Trophoblast cell (in vitro differentiated cells and primary cell): ENCODE results near the gene SMIM3.

Source experiments
- DNase-seq, 2 donors: peaks; one replicate each; pipeline ENCODE4 v3.0.0-alpha.2; 2016
- H2AFZ ChIP-seq: 2 replicates; pipeline ENCODE4 v1.6.1; 2013; ENCODE audit warnings: low read length, moderate library complexity, mild to moderate bottlenecking; ENCODE audit not compliant: insufficient read depth, poor library complexity
- H2AK5ac ChIP-seq: 2 replicates; pipeline ENCODE4 v1.6.1; 2013; ENCODE audit warnings: mild to moderate bottlenecking, low read length
- H2BK120ac ChIP-seq: 2 replicates; pipeline ENCODE4 v1.6.1; 2013; ENCODE audit warnings: low read length, mild to moderate bottlenecking, moderate library complexity; ENCODE audit not compliant: insufficient read depth, poor library complexity
- H2BK12ac ChIP-seq: 2 replicates; pipeline ENCODE4 v1.6.1; 2013; ENCODE audit warnings: mild to moderate bottlenecking, low read length, moderate library complexity
- H2BK5ac ChIP-seq: 2 replicates; pipeline ENCODE4 v1.6.1; 2013; ENCODE audit warnings: low read length, low read depth, moderate library complexity, mild to moderate bottlenecking; ENCODE audit not compliant: poor library complexity
- H3K14ac ChIP-seq: 2 replicates; pipeline ENCODE4 v1.6.1; 2013; ENCODE audit warnings: mild to moderate bottlenecking, low read length
- H3K18ac ChIP-seq: 2 replicates; pipeline ENCODE4 v1.6.1; 2013; ENCODE audit warnings: mild to moderate bottlenecking, low read length
- H3K23ac ChIP-seq: 2 replicates; pipeline ENCODE4 v1.6.1; 2013; ENCODE audit warnings: low read length
- H3K27ac ChIP-seq: 2 replicates; pipeline ENCODE4 v1.5.1; 2013; ENCODE audit warnings: low read depth, mild to moderate bottlenecking, inconsistent platforms, low read length, moderate library complexity
- H3K27me3 ChIP-seq: 2 replicates; pipeline ENCODE4 v1.6.1; 2013; ENCODE audit warnings: inconsistent platforms, mild to moderate bottlenecking, low read length, moderate library complexity; ENCODE audit not compliant: insufficient read depth
- H3K36me3 ChIP-seq, 2 experiments: 1 replicate in 1 of 2; 2 replicates in 1 of 2; pipeline ENCODE4 v1.6.1; 2013; ENCODE audit warnings: low read length in 2 of 2, mild to moderate bottlenecking in 2 of 2, moderate library complexity in 1 of 2; ENCODE audit not compliant: insufficient read depth in 2 of 2, control insufficient read depth in 1 of 2
- H3K4ac ChIP-seq: 2 replicates; pipeline ENCODE4 v1.6.1; 2013; ENCODE audit warnings: low read depth, mild to moderate bottlenecking, low read length, moderate library complexity
- H3K4me1 ChIP-seq, 2 experiments: 1 replicate in 1 of 2; 2 replicates in 1 of 2; pipeline ENCODE4 v1.6.1; 2013; ENCODE audit warnings: low read length in 2 of 2, mild to moderate bottlenecking in 2 of 2, moderate library complexity in 1 of 2; ENCODE audit not compliant: insufficient read depth in 2 of 2, control insufficient read depth in 1 of 2
- H3K4me2 ChIP-seq: 2 replicates; pipeline ENCODE4 v1.6.1; 2013; ENCODE audit warnings: inconsistent platforms, mild to moderate bottlenecking, low read length, moderate library complexity
- H3K4me3 ChIP-seq: 2 replicates; pipeline ENCODE4 v1.5.1; 2013; ENCODE audit warnings: mild to moderate bottlenecking, low read depth, low read length, inconsistent platforms
- H3K79me1 ChIP-seq: one replicate; pipeline ENCODE4 v1.6.1; 2013; ENCODE audit warnings: low read length
- H3K79me2 ChIP-seq: 2 replicates; pipeline ENCODE4 v1.6.1; 2013; ENCODE audit warnings: low read length, mild to moderate bottlenecking; ENCODE audit not compliant: control insufficient read depth, insufficient read depth, poor library complexity
- H3K9ac ChIP-seq: 2 replicates; pipeline ENCODE4 v1.6.1; 2013; ENCODE audit warnings: mild to moderate bottlenecking, low read length
- H3K9me3 ChIP-seq: 2 replicates; pipeline ENCODE4 v1.6.1; 2013; ENCODE audit warnings: low read depth, mild to moderate bottlenecking, control low read depth, inconsistent platforms, low read length; ENCODE audit not compliant: insufficient read depth
- H4K12ac ChIP-seq: 2 replicates; pipeline ENCODE4 v1.6.1; 2013; ENCODE audit warnings: low read depth, mild to moderate bottlenecking, low read length, moderate library complexity
- H4K8ac ChIP-seq: 2 replicates; pipeline ENCODE4 v1.6.1; 2013; ENCODE audit warnings: low read depth, mild to moderate bottlenecking, low read length, moderate library complexity
- H4K91ac ChIP-seq: one replicate; pipeline ENCODE4 v1.6.1; 2013; ENCODE audit warnings: low read depth, mild to moderate bottlenecking, low read length, moderate library complexity
- WGBS: extraction: QIAGEN DNeasy Blood & Tissue Kit; methylation state at CpG from one replicate; pipeline ENCODE4 v1.1.7; 2013; ENCODE audit warnings: missing lambda C conversion rate; ENCODE audit not compliant: insufficient read length, insufficient coverage; ENCODE audit errors: extremely low coverage; 5-methylcytosine and 5-hydroxymethylcytosine counted together

SMIM3 gene

DNA sequence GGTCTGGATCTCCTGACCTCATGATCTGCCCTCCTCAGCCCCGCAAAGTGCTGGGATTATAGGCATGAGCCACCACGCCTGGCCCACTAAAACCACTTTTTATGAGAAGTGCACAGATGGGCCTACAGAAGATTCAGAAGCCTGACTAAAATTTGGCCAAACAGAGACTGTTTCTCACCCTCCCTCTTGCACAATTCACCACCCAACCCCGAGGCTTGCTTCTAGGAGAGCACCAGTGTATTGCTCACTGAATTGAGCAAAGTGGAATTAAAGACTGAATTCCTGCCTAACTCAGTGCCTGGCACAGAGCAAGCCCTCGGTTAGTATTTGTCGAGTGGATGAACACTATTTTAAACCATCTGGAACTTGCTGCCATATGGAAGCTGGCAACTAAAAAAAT is 16.3 kb upstream of the SMIM3 start:
- no peak overlapping the region for H2BK5ac ChIP-seq
- peak; percentile 16 to 49 for DNase-seq
- H3K27ac ChIP-seq: no peak overlapping the region
- no peak overlapping the region for H4K12ac ChIP-seq
- no peak overlapping the region for H3K4me3 ChIP-seq
- H3K4ac ChIP-seq: no peak overlapping the region
- no peak overlapping the region for H3K14ac ChIP-seq
- no peak overlapping the region for H2AK5ac ChIP-seq
- no peak overlapping the region for H3K23ac ChIP-seq
- H3K36me3 ChIP-seq: no peaks in the 10 kb centered on the region
- peaks cover 10% of the 10 kb centered on the region for H3K79me1 ChIP-seq
- no peak overlapping the region for H3K9ac ChIP-seq
- no peaks in the 10 kb centered on the region for H3K9me3 ChIP-seq
- no peak overlapping the region for H3K18ac ChIP-seq
- H4K91ac ChIP-seq: no peak overlapping the region
- WGBS: no CpG with 5 or more reads among the region's 5 CpGs
- no peak overlapping the region for H3K4me2 ChIP-seq
- H2AFZ ChIP-seq: no peak overlapping the region
- peaks cover 0 to 2% of the 10 kb centered on the region in 2 experiments for H3K4me1 ChIP-seq
- no peaks in the 10 kb centered on the region for H3K79me2 ChIP-seq
- no peak overlapping the region for H2BK12ac ChIP-seq
- no peak overlapping the region for H2BK120ac ChIP-seq
- H4K8ac ChIP-seq: no peak overlapping the region
- no peaks in the 10 kb centered on the region for H3K27me3 ChIP-seq

DNA sequence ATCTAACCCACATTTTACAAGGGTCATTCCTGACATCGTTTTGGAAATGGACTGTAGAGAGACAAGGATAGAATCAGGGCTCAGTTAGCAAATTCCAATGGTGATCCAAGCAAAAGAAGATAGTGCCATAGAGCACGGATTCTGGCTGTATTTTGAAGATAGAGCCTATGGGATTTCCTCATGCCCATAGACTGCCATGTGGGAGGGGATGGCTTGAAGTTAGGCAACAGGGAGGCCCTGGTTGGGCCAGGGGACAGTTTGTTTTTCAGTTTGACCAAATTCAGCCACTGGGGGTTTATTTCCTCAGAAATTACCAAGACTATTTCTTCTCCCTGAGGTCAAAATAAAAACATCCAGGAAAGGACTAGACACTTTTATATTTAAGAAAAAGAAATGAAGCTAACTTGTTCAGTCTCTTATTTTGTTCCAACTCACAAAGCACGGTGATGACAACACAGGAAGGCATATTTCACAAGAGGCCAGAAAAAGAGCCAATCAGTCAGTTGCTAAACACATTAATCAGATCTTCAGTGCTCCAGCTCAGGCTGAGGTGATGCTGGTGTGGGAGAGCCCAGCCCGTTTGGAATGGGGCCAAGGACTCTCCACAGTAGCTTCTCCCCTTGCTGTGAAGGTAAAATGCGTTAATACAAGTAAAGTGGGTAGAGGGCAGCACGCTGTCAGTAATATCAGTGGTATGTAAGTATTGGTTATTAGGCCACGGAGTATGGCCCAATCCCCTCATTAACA is 15.4 kb upstream of the SMIM3 start:
- Histone ChIP-seq H3K18ac (no peak overlapping the region), H3K79me2 (no peaks in the 10 kb centered on the region), H3K9ac (no peak overlapping the region), H2AK5ac (no peak overlapping the region), H3K14ac (no peak overlapping the region), H4K8ac (no peak overlapping the region), H3K4me2 (no peak overlapping the region), H4K91ac (no peak overlapping the region), H3K4ac (no peak overlapping the region), H4K12ac (no peak overlapping the region), H3K9me3 (no peaks in the 10 kb centered on the region), H3K27me3 (no peaks in the 10 kb centered on the region), H3K4me1 (peaks cover 0 to 2% of the 10 kb centered on the region in 2 experiments), H2BK12ac (no peak overlapping the region), H3K79me1 (peaks cover 8% of the 10 kb centered on the region), H3K27ac (no peak overlapping the region), H2AFZ (no peak overlapping the region), H3K4me3 (no peak overlapping the region), H2BK120ac (no peak overlapping the region), H3K23ac (no peak overlapping the region), H2BK5ac (no peak overlapping the region), H3K36me3 (no peaks in the 10 kb centered on the region)
- peak; percentile 75 to 89 for DNase-seq
- no CpG with 5 or more reads among the region's 7 CpGs for WGBS

DNA sequence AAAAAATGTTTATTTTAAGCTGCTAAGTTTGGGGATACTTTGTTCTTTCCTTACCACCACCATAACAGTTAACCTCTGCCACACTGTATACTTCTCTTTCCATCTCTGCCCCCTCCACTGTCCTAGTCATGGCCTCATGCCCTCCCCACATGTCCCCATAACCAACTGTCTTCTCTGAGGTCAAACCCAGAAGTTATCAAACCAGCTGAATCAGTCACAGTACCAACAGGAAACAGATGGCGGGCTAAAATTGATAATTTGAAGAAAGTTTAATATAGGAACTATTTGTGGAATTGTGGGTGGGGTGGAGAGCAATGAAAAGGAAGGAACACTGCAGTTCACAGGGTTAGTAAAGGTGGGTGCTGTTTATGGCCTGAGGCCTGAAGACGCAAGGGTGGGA is 14.0 kb upstream of the SMIM3 start:
- no peaks in the 10 kb centered on the region for H3K27me3 ChIP-seq
- DNase-seq: no peak
- H3K4me3 ChIP-seq: no peak overlapping the region
- H4K12ac ChIP-seq: no peak overlapping the region
- H3K9ac ChIP-seq: no peak overlapping the region
- no peaks in the 10 kb centered on the region for H3K79me2 ChIP-seq
- no peaks in the 10 kb centered on the region for H3K4me1 ChIP-seq
- WGBS: no CpG with 5 or more reads among the region's 2 CpGs
- H3K4ac ChIP-seq: no peak overlapping the region
- H4K8ac ChIP-seq: no peak overlapping the region
- H3K36me3 ChIP-seq: no peaks in the 10 kb centered on the region
- no peak overlapping the region for H2AFZ ChIP-seq
- no peak overlapping the region for H2BK12ac ChIP-seq
- no peak overlapping the region for H3K27ac ChIP-seq
- H2BK5ac ChIP-seq: no peak overlapping the region
- H3K14ac ChIP-seq: no peak overlapping the region
- H3K79me1 ChIP-seq: no peaks in the 10 kb centered on the region
- no peak overlapping the region for H3K4me2 ChIP-seq
- H3K23ac ChIP-seq: peak overlapping the region; percentile 66
- H2AK5ac ChIP-seq: no peak overlapping the region
- H3K9me3 ChIP-seq: no peaks in the 10 kb centered on the region
- no peak overlapping the region for H2BK120ac ChIP-seq
- H4K91ac ChIP-seq: no peak overlapping the region
- no peak overlapping the region for H3K18ac ChIP-seq

DNA sequence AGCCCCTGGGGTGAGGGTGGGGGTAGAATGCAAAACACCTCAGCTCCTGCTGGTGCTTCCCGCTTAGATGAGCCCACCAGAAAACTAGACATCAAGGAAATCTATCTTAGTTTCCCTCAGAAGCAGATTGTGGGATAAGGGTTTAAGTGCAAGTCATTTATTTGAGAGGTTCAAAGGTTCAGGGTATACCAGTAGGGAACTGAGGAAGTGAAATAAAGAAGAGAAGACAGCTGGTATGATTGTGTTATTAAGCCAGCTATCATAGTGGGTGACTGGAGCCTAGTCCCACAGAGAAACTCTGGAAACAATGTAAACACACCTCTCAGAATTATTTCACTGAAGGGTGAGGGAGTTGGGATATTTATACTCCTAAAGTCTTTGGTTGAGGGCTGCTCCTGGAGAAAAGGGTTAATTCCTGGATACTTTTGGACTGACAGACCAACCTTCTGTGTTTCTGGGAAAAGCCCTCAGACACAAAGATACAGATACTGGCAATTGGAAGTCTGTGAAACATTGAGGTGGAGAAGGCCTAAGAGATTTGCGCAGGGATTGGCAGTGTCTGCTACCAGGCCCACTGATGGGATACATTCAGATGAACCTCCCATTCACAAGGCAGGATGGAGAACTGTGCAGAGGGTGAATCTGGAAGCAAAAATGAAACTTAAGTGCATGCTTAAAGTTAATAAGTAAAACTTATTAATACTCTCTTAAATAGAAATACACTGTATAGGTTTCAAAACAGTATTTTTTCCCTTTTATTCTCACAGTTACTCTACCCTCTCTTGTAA is 13.4 kb upstream of the SMIM3 start:
- no peak overlapping the region for H2AFZ ChIP-seq
- H3K27me3 ChIP-seq: no peaks in the 10 kb centered on the region
- no peak overlapping the region for H4K12ac ChIP-seq
- H3K79me1 ChIP-seq: no peaks in the 10 kb centered on the region
- no peak overlapping the region for H3K9ac ChIP-seq
- DNase-seq: no peak
- H3K36me3 ChIP-seq: no peaks in the 10 kb centered on the region
- H4K91ac ChIP-seq: no peak overlapping the region
- H3K4me1 ChIP-seq: no peaks in the 10 kb centered on the region
- WGBS: no CpG with 5 or more reads among the region's 2 CpGs
- no peak overlapping the region for H3K27ac ChIP-seq
- H2BK12ac ChIP-seq: no peak overlapping the region
- H3K14ac ChIP-seq: no peak overlapping the region
- H3K4ac ChIP-seq: no peak overlapping the region
- H3K9me3 ChIP-seq: no peaks in the 10 kb centered on the region
- peak overlapping the region; percentile 66 for H3K23ac ChIP-seq
- no peak overlapping the region for H3K18ac ChIP-seq
- no peak overlapping the region for H3K4me2 ChIP-seq
- no peak overlapping the region for H2BK120ac ChIP-seq
- H2BK5ac ChIP-seq: no peak overlapping the region
- H4K8ac ChIP-seq: no peak overlapping the region
- H3K4me3 ChIP-seq: no peak overlapping the region
- H2AK5ac ChIP-seq: no peak overlapping the region
- no peaks in the 10 kb centered on the region for H3K79me2 ChIP-seq
